ENCODE data around the gene GET4. TPM values are rescaled to one million over a fixed set of nuclear protein-coding genes. Genes with fewer than 3 reads are reported as not detected.

GET4 gene
- total RNA-seq, 4 donors from 2014 or later, result 16.3 to 35.0 (median 17.9) TPM

GRCh38 chr7:833601-834258 is 42.6 kb upstream of the GET4 start:
- TF ChIP-seq CTCF (IDR thresholded peaks at IDR 0.05; ENCODE audit: low read depth), result no peak

DNA sequence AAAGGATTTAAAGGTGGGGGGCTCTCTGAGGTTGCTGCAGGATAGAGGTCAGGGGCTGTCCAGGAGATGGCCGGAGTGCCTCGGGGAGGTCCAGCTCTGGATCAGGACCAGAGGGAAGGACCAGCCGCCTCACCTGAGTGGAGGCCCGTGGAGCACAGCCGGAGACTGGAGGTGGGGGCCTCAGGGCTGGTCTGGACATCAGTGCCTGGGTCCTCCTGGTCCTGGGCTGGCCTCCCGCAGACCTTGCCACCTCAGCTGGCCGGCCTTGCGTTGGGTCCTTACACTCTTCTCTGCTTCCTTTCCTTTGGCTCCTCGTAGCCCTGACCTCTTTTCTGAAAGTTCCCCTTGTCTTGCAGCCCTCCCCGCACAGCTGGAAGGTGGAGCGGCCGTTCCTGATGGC is 42.1 kb upstream of the GET4 start:
- TF ChIP-seq CTCF (IDR thresholded peaks at IDR 0.05; ENCODE audit: low read depth), result no peak

- TF ChIP-seq CTCF (IDR thresholded peaks at IDR 0.05; ENCODE audit: low read depth), result no peak
These were observed 41.3 kb upstream of the GET4 start for GRCh38 chr7:835021-835420.

- no peak for TF ChIP-seq CTCF (IDR thresholded peaks at IDR 0.05; ENCODE audit: low read depth)
These were observed 40.6 kb upstream of the GET4 start for GRCh38 chr7:835485-836401.

DNA sequence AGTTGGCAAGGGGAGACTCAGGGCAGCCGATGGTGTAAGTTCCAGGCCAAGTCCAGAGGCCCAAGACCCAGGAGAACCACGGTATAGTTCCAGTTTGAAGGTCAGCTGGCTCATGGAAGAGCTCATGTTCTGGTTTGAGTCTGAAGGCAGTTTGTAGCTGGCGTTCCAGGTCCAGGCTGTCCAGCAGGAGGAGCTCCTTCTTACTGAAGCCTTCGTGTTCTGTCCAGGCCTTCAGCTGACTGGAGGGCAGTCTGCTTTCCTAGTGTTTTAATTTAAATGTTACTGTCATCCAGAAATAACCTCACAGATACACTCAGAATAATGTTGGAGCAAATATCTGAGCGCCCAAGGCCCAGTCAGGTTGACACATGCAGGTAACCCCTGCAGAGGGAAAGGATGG is 39.9 kb upstream of the GET4 start:
- no peak for TF ChIP-seq CTCF (IDR thresholded peaks at IDR 0.05; ENCODE audit: low read depth)

- TF ChIP-seq CTCF (IDR thresholded peaks at IDR 0.05; ENCODE audit: low read depth), result no peak
These were observed 39.4 kb upstream of the GET4 start for GRCh38 chr7:837001-837400.

DNA sequence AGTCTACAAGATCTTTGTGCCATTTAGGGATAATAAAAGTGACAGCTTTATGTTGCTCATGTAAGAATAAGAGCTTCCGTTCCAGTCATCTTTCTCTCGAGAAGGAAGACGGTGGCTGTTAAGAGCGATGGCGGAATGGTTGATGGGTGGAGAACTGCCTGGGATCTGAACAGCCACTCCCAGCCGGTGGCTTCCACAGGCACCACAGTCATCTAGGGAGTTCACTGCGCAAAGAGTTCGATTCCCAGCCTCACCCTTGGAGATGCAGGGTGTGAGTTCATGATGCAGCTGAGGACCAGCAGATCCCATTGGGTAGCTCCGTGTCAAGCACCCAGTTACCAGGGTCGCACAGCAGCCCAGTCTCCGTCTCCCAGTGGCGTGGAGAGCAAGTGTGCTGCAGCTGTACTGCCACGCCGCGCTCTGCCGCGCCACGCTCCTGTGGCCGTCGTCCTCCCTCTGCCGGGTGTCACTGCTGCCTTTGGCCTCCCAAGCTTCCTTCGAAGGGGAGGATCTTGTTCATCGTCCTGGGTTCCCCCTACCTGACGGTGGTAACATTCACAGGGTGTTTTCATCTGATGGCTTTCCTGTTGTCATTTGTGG is 36.3 kb upstream of the GET4 start:
- TF ChIP-seq CTCF (IDR thresholded peaks at IDR 0.05; ENCODE audit: low read depth), result no peak

Measured in subcutaneous adipose tissue (tissue), 4 donors.